ENCODE results near the gene RPS6KA4.

DNA sequence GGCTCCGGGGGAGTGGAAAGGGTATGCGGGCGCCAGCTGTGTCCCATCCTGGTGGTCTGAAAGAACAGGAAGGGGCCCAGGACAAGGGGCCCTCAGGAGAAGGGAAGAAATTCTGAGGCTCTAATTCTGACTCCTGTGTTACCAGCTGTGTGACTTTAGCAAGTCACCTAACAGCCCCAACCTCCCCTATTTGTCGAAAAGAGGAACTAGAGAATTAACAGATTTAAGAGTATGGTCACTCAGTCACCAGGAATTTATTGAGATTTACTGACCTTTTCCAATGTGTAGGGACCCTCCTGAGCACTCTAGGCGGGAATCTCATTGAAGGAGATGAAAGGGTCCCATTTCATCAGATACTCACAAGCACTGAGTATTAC is 14.6 kb downstream of the RPS6KA4 start:
- TF ChIP-seq, protein P1, sequence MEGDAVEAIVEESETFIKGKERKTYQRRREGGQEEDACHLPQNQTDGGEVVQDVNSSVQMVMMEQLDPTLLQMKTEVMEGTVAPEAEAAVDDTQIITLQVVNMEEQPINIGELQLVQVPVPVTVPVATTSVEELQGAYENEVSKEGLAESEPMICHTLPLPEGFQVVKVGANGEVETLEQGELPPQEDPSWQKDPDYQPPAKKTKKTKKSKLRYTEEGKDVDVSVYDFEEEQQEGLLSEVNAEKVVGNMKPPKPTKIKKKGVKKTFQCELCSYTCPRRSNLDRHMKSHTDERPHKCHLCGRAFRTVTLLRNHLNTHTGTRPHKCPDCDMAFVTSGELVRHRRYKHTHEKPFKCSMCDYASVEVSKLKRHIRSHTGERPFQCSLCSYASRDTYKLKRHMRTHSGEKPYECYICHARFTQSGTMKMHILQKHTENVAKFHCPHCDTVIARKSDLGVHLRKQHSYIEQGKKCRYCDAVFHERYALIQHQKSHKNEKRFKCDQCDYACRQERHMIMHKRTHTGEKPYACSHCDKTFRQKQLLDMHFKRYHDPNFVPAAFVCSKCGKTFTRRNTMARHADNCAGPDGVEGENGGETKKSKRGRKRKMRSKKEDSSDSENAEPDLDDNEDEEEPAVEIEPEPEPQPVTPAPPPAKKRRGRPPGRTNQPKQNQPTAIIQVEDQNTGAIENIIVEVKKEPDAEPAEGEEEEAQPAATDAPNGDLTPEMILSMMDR (IDR thresholded peaks at IDR 0.05; ENCODE audit: low read length): no peak
- no peak for TF ChIP-seq EZH2 (IDR thresholded peaks at IDR 0.05; ENCODE audit: borderline replicate concordance, low read length)

Data from OCI-LY1 (cell line).